GM23248 (cell line): ENCODE measurements around the gene TAS2R38.

Experiments
- EZH2 ChIP-seq: fragments of 200-600 bp; sonication (generic); IDR thresholded peaks from 2 replicates; pipeline ENCODE4 v1.6.1; 2018; ENCODE audit warnings: antibody characterized with exemption, mild to moderate bottlenecking; ENCODE audit not compliant: insufficient read depth, poor library complexity, severe bottlenecking
- EZH2phosphoT487 ChIP-seq: fragments of 200-600 bp; sonication (generic); IDR thresholded peaks from 2 replicates; pipeline ENCODE4 v1.6.1; 2018; ENCODE audit warnings: antibody characterized with exemption, moderate library complexity, mild to moderate bottlenecking, low read depth; ENCODE audit not compliant: insufficient read depth

DNA sequence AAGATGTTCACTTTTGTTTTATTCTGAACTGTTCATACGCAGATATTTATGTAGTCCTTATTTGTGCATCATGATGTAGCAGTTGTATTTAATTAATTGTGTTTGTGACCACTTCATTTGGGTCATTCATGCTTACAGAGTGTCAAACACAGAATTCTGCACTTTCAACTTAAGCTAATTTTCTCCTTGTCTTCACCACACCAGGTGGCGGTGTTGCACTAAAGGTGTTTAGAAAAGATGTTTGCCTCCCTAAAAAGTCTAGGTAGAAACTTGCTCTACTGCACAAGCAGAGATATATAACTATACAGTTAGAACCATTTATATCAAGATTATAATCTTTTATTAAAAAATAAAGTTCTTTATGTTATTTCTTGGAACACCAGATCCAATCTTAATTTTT lies 1.3 kb upstream of the TAS2R38 start:
- TF ChIP-seq EZH2 (no peak), EZH2phosphoT487 (no peak)
